Parathyroid adenoma (tissue), 2 donors: ENCODE measurements around the gene TMEM132E.
A peak's percentile ranks its signal among the peaks of the same experiment; 100 is the strongest.

ENCODE experiments used
- H2AFZ ChIP-seq: fragments of 300-600 bp; sonication (generic); one replicate; pipeline ENCODE4 v1.7.0; 2017; ENCODE audit warnings: antibody characterized with exemption, mild to moderate bottlenecking
- H3K27ac ChIP-seq: fragments of 300-600 bp; sonication (generic); one replicate; pipeline ENCODE4 v1.7.0; 2017
- H3K27me3 ChIP-seq: fragments of 300-600 bp; sonication (generic); one replicate; pipeline ENCODE4 v1.7.0; 2017; ENCODE audit warnings: low read length; ENCODE audit not compliant: control insufficient read depth, insufficient read depth
- H3K36me3 ChIP-seq: fragments of 300-600 bp; sonication (generic); one replicate; pipeline ENCODE4 v1.7.0; 2017; ENCODE audit warnings: low read length; ENCODE audit not compliant: control insufficient read depth, insufficient read depth
- H3K4me1 ChIP-seq: fragments of 300-600 bp; sonication (generic); one replicate; pipeline ENCODE4 v1.7.0; 2017; ENCODE audit warnings: control low read depth
- H3K4me2 ChIP-seq: fragments of 300-600 bp; sonication (generic); one replicate; pipeline ENCODE4 v1.7.0; 2017; ENCODE audit warnings: low read length
- H3K4me3 ChIP-seq: fragments of 300-600 bp; sonication (generic); one replicate; pipeline ENCODE4 v1.7.0; 2017; ENCODE audit warnings: low read depth, low read length
- H3K79me2 ChIP-seq: fragments of 300-600 bp; sonication (generic); one replicate; pipeline ENCODE4 v1.7.0; 2017; ENCODE audit warnings: control low read depth
- H3K9ac ChIP-seq: fragments of 300-600 bp; sonication (generic); one replicate; pipeline ENCODE4 v1.7.0; 2017; ENCODE audit warnings: mild to moderate bottlenecking
- H3K9me3 ChIP-seq: fragments of 300-600 bp; sonication (generic); one replicate; pipeline ENCODE4 v1.7.0; 2017; ENCODE audit warnings: low read length; ENCODE audit not compliant: control insufficient read depth
- CTCF ChIP-seq: fragments of 300-600 bp; sonication (generic); IDR thresholded peaks from one replicate; pipeline ENCODE4 v1.7.0; 2017; ENCODE audit warnings: antibody characterized with exemption, mild to moderate bottlenecking
- donor health status: primary hyperparathyroidism.

TMEM132E gene

DNA sequence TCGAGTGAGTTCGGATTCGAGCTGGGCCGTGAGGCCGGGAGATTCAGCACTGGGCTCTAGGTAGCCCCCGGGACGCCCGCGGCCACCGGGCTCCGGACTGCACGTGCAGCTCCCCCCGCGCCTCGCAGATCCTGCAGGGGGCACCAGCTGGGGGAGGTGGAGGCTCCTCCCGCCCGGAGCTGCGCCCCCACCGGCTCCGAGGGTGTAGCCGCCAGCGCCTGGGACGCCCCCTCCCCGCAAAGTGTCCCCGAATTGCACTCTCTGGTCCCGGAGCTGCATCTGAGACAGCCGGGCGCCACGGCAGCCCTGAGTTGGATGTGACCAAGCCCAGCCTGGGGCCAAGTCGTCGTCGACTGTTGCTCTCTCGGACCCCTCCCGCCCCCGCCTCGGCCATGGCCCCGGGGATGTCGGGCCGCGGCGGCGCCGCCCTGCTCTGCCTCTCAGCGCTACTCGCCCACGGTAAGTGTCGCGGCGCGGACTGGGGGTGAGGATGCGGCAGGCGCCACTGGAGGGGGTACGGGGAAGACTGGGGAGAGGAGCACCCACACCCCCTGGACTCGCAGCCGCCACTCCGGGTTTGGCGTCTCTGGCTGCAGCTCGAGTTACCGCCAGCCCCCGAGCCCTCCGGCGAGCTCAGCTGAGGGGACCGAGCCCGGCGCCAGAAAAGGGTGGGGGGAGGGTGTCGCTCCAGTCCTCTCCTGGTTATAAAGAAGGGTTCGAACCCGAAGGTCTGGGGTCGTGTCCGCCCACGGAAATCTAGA, 1.5 kb downstream of the TMEM132E start:
- peaks cover 14% of the 10 kb centered on the region for H3K27me3 ChIP-seq
- H3K79me2 ChIP-seq = no peaks in the 10 kb centered on the region
- peak overlapping the region; percentile 60 for H3K4me3 ChIP-seq
- H3K9ac ChIP-seq = no peak overlapping the region
- H3K36me3 ChIP-seq = no peaks in the 10 kb centered on the region
- peak overlapping the region; percentile 73 for H2AFZ ChIP-seq
- peaks cover 10% of the 10 kb centered on the region for H3K4me1 ChIP-seq
- TF ChIP-seq CTCF = no peak
- H3K9me3 ChIP-seq = no peaks in the 10 kb centered on the region
- peak overlapping the region; percentile 76 for H3K4me2 ChIP-seq
- no peak overlapping the region for H3K27ac ChIP-seq

- H3K36me3 ChIP-seq = no peaks in the 10 kb centered on the region
- H2AFZ ChIP-seq = peak overlapping the region; percentile 29
- peaks cover 10% of the 10 kb centered on the region for H3K4me1 ChIP-seq
- peak overlapping the region; percentile 76 for H3K4me2 ChIP-seq
- TF ChIP-seq CTCF = no peak
- H3K27ac ChIP-seq = no peak overlapping the region
- peaks cover 14% of the 10 kb centered on the region for H3K27me3 ChIP-seq
- H3K9me3 ChIP-seq = no peaks in the 10 kb centered on the region
- no peaks in the 10 kb centered on the region for H3K79me2 ChIP-seq
- H3K4me3 ChIP-seq = peak overlapping the region; percentile 12
- no peak overlapping the region for H3K9ac ChIP-seq
Observed at GRCh38 chr17:34581446-34582184, 2.2 kb downstream of the TMEM132E start.

- H3K27me3 ChIP-seq = peaks cover 14% of the 10 kb centered on the region
- H3K4me2 ChIP-seq = no peak overlapping the region
- H3K9ac ChIP-seq = no peak overlapping the region
- H3K9me3 ChIP-seq = no peaks in the 10 kb centered on the region
- no peak overlapping the region for H3K4me3 ChIP-seq
- peaks cover 10% of the 10 kb centered on the region for H3K4me1 ChIP-seq
- H3K36me3 ChIP-seq = no peaks in the 10 kb centered on the region
- no peak for TF ChIP-seq CTCF
- H3K27ac ChIP-seq = no peak overlapping the region
- H3K79me2 ChIP-seq = no peaks in the 10 kb centered on the region
- H2AFZ ChIP-seq = no peak overlapping the region
Observed at GRCh38 chr17:34582185-34582900, 3.0 kb downstream of the TMEM132E start.

- peaks cover 14% of the 10 kb centered on the region for H3K27me3 ChIP-seq
Observed at GRCh38 chr17:34582901-34583245, 3.5 kb downstream of the TMEM132E start.

More at GRCh38 chr17:34582901-34583245, 3.5 kb downstream of the TMEM132E start:
- Histone ChIP-seq H3K36me3 (no peaks in the 10 kb centered on the region), H3K4me3 (no peak overlapping the region), H2AFZ (no peak overlapping the region), H3K9me3 (no peaks in the 10 kb centered on the region), H3K9ac (no peak overlapping the region), H3K4me2 (no peak overlapping the region), H3K27ac (no peak overlapping the region), H3K79me2 (no peaks in the 10 kb centered on the region), H3K4me1 (peaks cover 10% of the 10 kb centered on the region)
- TF ChIP-seq CTCF = no peak
